ENCODE data around the gene LYZL2. TPM values are rescaled to one million over a fixed set of nuclear protein-coding genes. Genes with fewer than 3 reads are reported as not detected.
"Not testable (repeated sequence)": the region's sequence is repeated elsewhere in the genome, so short reads cannot be mapped to it uniquely, and the experiment has no call there.

The LYZL2 gene
- total RNA-seq, 1 donor from 2014 or later, result not detected

DNA sequence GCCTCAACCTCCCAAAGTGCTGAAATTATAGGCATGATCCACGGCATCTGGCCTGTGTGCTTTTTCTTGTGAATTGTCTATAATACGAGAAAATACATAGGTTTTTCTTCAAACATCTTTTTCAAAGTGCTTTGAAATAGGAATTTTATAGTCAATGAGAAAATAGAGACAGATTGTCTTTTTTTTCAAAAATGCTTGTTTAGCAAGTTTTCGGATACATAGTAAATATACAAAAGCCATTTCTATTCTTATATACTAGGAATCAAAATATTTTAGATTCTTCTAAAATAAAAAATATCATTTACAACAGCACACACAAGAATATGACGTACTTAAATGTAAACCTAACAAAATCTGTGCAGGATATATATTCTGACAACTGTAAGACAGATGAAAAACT lies 1.6 kb upstream of the LYZL2 start:
- Histone ChIP-seq H3K27me3 (ENCODE audit: control insufficient read depth, insufficient read depth, low read length) (no peaks in the 10 kb centered on the region), H3K36me3 (ENCODE audit: control insufficient read depth, insufficient read depth, low read length) (no peaks in the 10 kb centered on the region), H3K4me3 (ENCODE audit: low read depth, low read length) (no peak overlapping the region)
- no peak for FAIRE-seq
- no peak for DNase-seq (ENCODE audit: low read depth)
- TF ChIP-seq, protein P1, sequence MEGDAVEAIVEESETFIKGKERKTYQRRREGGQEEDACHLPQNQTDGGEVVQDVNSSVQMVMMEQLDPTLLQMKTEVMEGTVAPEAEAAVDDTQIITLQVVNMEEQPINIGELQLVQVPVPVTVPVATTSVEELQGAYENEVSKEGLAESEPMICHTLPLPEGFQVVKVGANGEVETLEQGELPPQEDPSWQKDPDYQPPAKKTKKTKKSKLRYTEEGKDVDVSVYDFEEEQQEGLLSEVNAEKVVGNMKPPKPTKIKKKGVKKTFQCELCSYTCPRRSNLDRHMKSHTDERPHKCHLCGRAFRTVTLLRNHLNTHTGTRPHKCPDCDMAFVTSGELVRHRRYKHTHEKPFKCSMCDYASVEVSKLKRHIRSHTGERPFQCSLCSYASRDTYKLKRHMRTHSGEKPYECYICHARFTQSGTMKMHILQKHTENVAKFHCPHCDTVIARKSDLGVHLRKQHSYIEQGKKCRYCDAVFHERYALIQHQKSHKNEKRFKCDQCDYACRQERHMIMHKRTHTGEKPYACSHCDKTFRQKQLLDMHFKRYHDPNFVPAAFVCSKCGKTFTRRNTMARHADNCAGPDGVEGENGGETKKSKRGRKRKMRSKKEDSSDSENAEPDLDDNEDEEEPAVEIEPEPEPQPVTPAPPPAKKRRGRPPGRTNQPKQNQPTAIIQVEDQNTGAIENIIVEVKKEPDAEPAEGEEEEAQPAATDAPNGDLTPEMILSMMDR (IDR thresholded peaks at IDR 0.05; ENCODE audit: insufficient read depth, low read length, severe bottlenecking), result no peak

DNA sequence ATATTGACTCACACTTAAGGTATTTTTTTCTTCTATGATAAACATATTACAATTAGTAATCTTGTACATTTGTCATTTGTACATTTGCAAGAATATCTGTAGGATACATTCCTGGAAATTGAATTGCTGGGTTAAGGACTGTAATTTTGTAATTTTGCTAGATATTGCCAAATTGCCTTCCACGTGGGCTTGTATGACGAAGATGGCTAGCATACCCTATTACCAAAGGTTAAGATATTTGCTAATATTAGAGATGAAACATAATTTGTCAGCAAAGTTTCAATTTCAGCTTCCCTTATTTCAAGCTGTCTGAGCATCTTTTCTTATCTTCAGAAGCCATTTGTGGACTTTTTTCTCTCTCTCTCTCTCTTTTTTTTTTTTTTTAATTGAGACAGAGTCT lies 1.0 kb upstream of the LYZL2 start:
- DNase-seq (ENCODE audit: low read depth), result peak; percentile 19

DNA sequence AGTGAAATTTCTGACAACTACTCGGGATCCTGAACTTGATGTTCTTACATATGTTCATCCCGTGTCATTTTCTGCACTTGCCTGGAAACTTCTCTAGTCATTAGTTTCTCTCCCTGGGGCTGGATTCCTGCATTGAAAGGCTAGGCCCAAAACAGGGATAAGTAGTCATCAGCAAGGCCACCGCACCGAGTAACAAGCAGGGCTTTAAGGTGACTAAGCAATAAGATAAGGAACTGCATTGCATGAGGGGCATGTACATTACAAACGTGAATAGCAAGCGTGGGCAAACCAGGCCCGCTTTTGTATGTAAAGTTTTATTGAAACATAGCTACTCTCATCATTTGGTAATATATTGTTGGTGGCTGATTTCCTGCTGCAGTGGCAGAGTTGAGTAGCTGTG lies 977 bp downstream of the LYZL2 start:
- H3K4me3 ChIP-seq (ENCODE audit: low read depth, low read length); H3K36me3 ChIP-seq (ENCODE audit: control insufficient read depth, insufficient read depth, low read length); H3K27me3 ChIP-seq (ENCODE audit: control insufficient read depth, insufficient read depth, low read length); DNase-seq (ENCODE audit: low read depth): not testable (repeated sequence)
- FAIRE-seq, result peak; percentile 94

More for the DNA sequence above, 1.0 kb upstream of the LYZL2 start:
- Histone ChIP-seq H3K36me3 (ENCODE audit: control insufficient read depth, insufficient read depth, low read length) (no peaks in the 10 kb centered on the region), H3K27me3 (ENCODE audit: control insufficient read depth, insufficient read depth, low read length) (no peaks in the 10 kb centered on the region), H3K4me3 (ENCODE audit: low read depth, low read length) (no peak overlapping the region)
- FAIRE-seq, result no peak
- TF ChIP-seq, protein P1 (IDR thresholded peaks at IDR 0.05; ENCODE audit: insufficient read depth, low read length, severe bottlenecking), result no peak

DNA sequence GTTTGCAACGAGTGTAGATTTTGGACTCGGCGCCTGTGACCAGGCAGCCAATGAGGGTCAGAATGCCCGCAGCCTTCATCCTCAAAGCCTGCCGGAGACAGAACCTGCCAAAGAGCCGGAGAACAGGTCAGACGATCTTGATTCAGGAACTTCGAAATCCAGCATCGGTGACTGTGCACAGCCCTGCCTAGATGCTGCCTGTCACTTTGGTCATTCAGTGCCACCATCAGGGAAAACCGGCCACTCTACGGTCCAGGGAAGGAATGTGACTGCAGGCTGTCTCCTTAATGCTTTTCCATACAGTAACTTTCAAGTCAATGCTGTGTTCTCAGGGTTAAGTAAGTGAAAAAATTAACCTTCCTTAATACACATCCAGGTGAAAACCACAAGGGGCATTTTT lies 2.7 kb downstream of the LYZL2 start:
- FAIRE-seq; H3K4me3 ChIP-seq (ENCODE audit: low read depth, low read length); DNase-seq (ENCODE audit: low read depth); H3K36me3 ChIP-seq (ENCODE audit: control insufficient read depth, insufficient read depth, low read length); H3K27me3 ChIP-seq (ENCODE audit: control insufficient read depth, insufficient read depth, low read length): not testable (repeated sequence)

DNA sequence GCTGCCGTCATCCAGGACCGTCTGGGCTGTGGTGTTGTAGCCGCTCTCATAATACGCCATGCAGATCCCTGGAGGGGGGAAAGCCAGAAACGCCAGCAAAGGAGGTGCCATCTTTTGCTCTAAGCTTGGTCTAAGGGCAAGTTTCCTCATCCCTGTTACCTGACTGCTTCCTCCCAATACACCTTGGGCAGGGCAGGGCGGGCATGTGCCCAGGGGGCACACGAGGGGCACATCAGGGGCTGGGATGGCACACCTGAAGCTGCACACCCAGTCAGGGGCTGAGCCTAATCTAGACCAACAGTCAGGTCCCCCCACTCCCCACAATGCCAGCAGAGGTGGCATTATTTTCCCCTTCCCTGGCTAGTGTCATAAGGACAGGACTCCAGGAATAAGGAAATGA lies 3.4 kb downstream of the LYZL2 start:
- not testable (repeated sequence) for H3K27me3 ChIP-seq (ENCODE audit: control insufficient read depth, insufficient read depth, low read length); H3K36me3 ChIP-seq (ENCODE audit: control insufficient read depth, insufficient read depth, low read length); DNase-seq (ENCODE audit: low read depth); FAIRE-seq; H3K4me3 ChIP-seq (ENCODE audit: low read depth, low read length)

DNA sequence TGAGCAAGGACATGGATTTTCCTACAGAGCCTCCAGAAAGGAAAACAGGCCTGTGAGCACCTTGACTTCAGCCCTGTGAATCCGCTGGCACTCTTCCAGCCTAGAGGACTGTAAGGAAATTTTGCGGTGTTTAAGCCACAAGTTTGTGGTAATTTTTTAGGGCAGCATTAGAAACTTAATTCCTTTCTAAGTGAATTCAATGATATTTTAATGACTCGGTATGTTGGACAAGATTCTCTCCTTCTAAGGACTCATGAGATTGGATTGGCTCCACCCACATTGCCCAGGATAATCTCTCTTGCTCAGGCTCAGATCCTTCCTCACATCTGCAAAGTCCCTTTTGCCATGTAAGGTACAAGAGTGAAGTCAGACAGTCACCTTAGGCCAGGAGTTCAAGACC lies 4.5 kb downstream of the LYZL2 start:
- no peaks in the 10 kb centered on the region for H3K36me3 ChIP-seq (ENCODE audit: control insufficient read depth, insufficient read depth, low read length)
- TF ChIP-seq, protein P1 (IDR thresholded peaks at IDR 0.05; ENCODE audit: insufficient read depth, low read length, severe bottlenecking), result no peak
- no peaks in the 10 kb centered on the region for H3K27me3 ChIP-seq (ENCODE audit: control insufficient read depth, insufficient read depth, low read length)
- no peak for DNase-seq (ENCODE audit: low read depth)
- H3K4me3 ChIP-seq (ENCODE audit: low read depth, low read length), result no peak overlapping the region
- FAIRE-seq, result no peak

DNA sequence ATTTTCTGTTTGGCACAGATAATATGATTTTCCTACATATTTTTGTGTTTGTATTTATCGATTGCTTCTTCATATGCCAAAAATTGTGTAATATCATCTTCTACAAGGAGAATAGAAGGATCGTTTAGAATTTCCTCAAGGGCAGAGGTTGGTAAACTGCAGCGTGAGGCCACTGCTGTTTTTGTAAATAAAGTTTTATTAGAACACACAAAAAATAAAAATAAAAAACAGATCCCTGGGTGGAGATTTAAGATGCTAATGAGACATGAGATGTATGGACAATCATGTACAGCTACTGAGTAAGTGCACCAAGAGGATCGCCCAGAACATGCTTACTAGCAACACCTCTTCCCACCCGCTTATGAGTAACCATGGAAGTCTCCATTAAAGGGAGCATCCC lies 9.6 kb downstream of the LYZL2 start:
- Histone ChIP-seq H3K36me3 (ENCODE audit: control insufficient read depth, insufficient read depth, low read length) (no peaks in the 10 kb centered on the region), H3K27me3 (ENCODE audit: control insufficient read depth, insufficient read depth, low read length) (no peaks in the 10 kb centered on the region), H3K4me3 (ENCODE audit: low read depth, low read length) (no peak overlapping the region)
- TF ChIP-seq, protein P1 (IDR thresholded peaks at IDR 0.05; ENCODE audit: insufficient read depth, low read length, severe bottlenecking), result no peak
- FAIRE-seq (no peak), DNase-seq (ENCODE audit: low read depth) (no peak)
